Colon (tissue), 2 donors: ENCODE data around the gene GRM4.
"Not testable (repeated sequence)": the region's sequence is repeated elsewhere in the genome, so short reads cannot be mapped to it uniquely, and the experiment has no call there.

Experiments used
- FAIRE-seq: peaks from 2 replicates; lab custom pipeline; 2012; peaks lifted over from hg19 to GRCh38; lab: Jason Lieb, UNC
- donor health status: control.
- donor health status: control.

Gene GRM4

GRCh38 chr6:34061348-34061747, 84.5 kb downstream of the GRM4 start:
- FAIRE-seq = no peak

GRCh38 chr6:34059914-34060313, 86.0 kb downstream of the GRM4 start:
- FAIRE-seq = no peak

GRCh38 chr6:34059136-34059731, 86.7 kb downstream of the GRM4 start:
- no peak for FAIRE-seq

- no peak for FAIRE-seq
Observed at GRCh38 chr6:34057790-34058189, 88.1 kb downstream of the GRM4 start.

- no peak for FAIRE-seq
Observed at GRCh38 chr6:34057191-34057590, 88.7 kb downstream of the GRM4 start.

- no peak for FAIRE-seq
Observed at GRCh38 chr6:34056305-34057108, 89.4 kb downstream of the GRM4 start.

- no peak for FAIRE-seq
Observed at GRCh38 chr6:34055223-34055933, 90.5 kb downstream of the GRM4 start.

GRCh38 chr6:34053721-34054120, 92.2 kb downstream of the GRM4 start:
- no peak for FAIRE-seq

GRCh38 chr6:34052918-34053608, 92.8 kb downstream of the GRM4 start:
- no peak for FAIRE-seq

- no peak for FAIRE-seq
Observed at GRCh38 chr6:34052071-34052825, 93.6 kb downstream of the GRM4 start.

GRCh38 chr6:34051331-34051919, 94.5 kb downstream of the GRM4 start:
- FAIRE-seq = no peak

GRCh38 chr6:34050691-34051090, 95.2 kb downstream of the GRM4 start:
- no peak for FAIRE-seq

GRCh38 chr6:34049395-34050342, 96.2 kb downstream of the GRM4 start:
- FAIRE-seq = no peak

GRCh38 chr6:34047913-34048867, 97.7 kb downstream of the GRM4 start:
- FAIRE-seq = no peak

- FAIRE-seq = no peak
Observed at GRCh38 chr6:34046617-34047016, 99.3 kb downstream of the GRM4 start.

- no peak for FAIRE-seq
Observed at GRCh38 chr6:34045771-34046170, 100.1 kb downstream of the GRM4 start.

GRCh38 chr6:34044945-34045595, 100.8 kb downstream of the GRM4 start:
- no peak for FAIRE-seq

- no peak for FAIRE-seq
Observed at GRCh38 chr6:34043359-34043758, 102.5 kb downstream of the GRM4 start.

- not testable (repeated sequence) for FAIRE-seq
Observed at GRCh38 chr6:34041998-34042397, 103.9 kb downstream of the GRM4 start.
